ENCODE measurements around the gene CSNK1D.

- TF ChIP-seq, protein P1, sequence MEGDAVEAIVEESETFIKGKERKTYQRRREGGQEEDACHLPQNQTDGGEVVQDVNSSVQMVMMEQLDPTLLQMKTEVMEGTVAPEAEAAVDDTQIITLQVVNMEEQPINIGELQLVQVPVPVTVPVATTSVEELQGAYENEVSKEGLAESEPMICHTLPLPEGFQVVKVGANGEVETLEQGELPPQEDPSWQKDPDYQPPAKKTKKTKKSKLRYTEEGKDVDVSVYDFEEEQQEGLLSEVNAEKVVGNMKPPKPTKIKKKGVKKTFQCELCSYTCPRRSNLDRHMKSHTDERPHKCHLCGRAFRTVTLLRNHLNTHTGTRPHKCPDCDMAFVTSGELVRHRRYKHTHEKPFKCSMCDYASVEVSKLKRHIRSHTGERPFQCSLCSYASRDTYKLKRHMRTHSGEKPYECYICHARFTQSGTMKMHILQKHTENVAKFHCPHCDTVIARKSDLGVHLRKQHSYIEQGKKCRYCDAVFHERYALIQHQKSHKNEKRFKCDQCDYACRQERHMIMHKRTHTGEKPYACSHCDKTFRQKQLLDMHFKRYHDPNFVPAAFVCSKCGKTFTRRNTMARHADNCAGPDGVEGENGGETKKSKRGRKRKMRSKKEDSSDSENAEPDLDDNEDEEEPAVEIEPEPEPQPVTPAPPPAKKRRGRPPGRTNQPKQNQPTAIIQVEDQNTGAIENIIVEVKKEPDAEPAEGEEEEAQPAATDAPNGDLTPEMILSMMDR (IDR thresholded peaks at IDR 0.05) = peak in 1 of 2 donors; percentile 25
- TF ChIP-seq EP300 (IDR thresholded peaks at IDR 0.05) (no peak), POLR2A (IDR thresholded peaks at IDR 0.05) (peak in 1 of 2 donors; percentile 38)
Observed at GRCh38 chr17:82212331-82213250, 60.9 kb downstream of the CSNK1D start, which contains the start of gene CCDC57.

All from suprapubic skin (tissue), 3 donors.